Kidney (tissue), 14 donors: ENCODE results near the gene EPHB3. TPM values are rescaled to one million over a fixed set of nuclear protein-coding genes. Genes with fewer than 3 reads are reported as not detected.

ENCODE experiments used
- DNase-seq, 5 donors: peaks; one replicate each; pipeline ENCODE4 v3.0.0-alpha.2; 2013 to 2020
- FAIRE-seq: peaks from 2 replicates; lab custom pipeline; 2012; peaks lifted over from hg19 to GRCh38; lab: Jason Lieb, UNC
- H3K27ac ChIP-seq, 2 donors: one replicate each; pipeline ENCODE4 v1.7.0; 2013; ENCODE audit warnings: low read depth in 2 of 2, low read length in 2 of 2, inconsistent platforms in 1 of 2
- H3K27me3 ChIP-seq: one replicate; pipeline ENCODE4 v1.7.1; 2013; ENCODE audit warnings: low read length, inconsistent platforms; ENCODE audit not compliant: control insufficient read depth, insufficient read depth
- H3K36me3 ChIP-seq, 3 donors: one replicate each; pipeline versions ENCODE4 v1.7.0 to v1.7.1; 2013; ENCODE audit warnings: low read length in 3 of 3, control low read depth in 1 of 3, inconsistent platforms in 1 of 3; ENCODE audit not compliant: insufficient read depth in 3 of 3, control insufficient read depth in 2 of 3
- H3K4me1 ChIP-seq, 3 donors: one replicate each; pipeline versions ENCODE4 v1.7.0 to v1.7.1; 2013; ENCODE audit warnings: low read length in 3 of 3, inconsistent platforms in 1 of 3, low read depth in 1 of 3; ENCODE audit not compliant: control insufficient read depth in 2 of 3, insufficient read depth in 2 of 3
- H3K4me3 ChIP-seq, 3 donors: one replicate each; pipeline versions ENCODE4 v1.7.0 to v1.8.1; 2013; ENCODE audit warnings: low read length in 3 of 3, control low read depth in 1 of 3, inconsistent platforms in 1 of 3
- H3K9ac ChIP-seq, 3 donors: one replicate each; pipeline versions ENCODE4 v1.7.0 to v1.7.1; 2013; ENCODE audit warnings: low read length in 3 of 3, control low read depth in 1 of 3, inconsistent platforms in 1 of 3
- H3K9me3 ChIP-seq, 3 donors: one replicate each; pipeline versions ENCODE4 v1.7.0 to v1.7.1; 2013; ENCODE audit warnings: low read length in 3 of 3, control low read depth in 1 of 3, inconsistent platforms in 1 of 3; ENCODE audit not compliant: control insufficient read depth in 2 of 3, insufficient read depth in 1 of 3
- intact Hi-C: fragments of 100-400 bp; cut with DNase I; formaldehyde crosslinking; loops from one replicate; pipeline ENCODE4 v1.11.1; 2022
- polyA plus RNA-seq: library from polyadenylated mRNA; stranded (reverse); fragments of 350-450 nt; fragmentation: Illumina TruSeq; extraction: RNeasy Lipid Tissue Mini Kit (QIAGEN cat#74804); gene quantifications from one replicate; pipeline ENCODE4 v1.2.3, GENCODE V29; 2014; ENCODE audit warnings: low read depth, low replicate concordance; ENCODE audit not compliant: insufficient read depth
- total RNA-seq: library from RNA; stranded (reverse); fragmentation: NEBNext Ultra II Directional; extraction: Animal tissue kit (Norgen Biotek cat#: 25700); gene quantifications from one replicate; pipeline ENCODE4 v1.2.1, GENCODE V29; 2021
- TF ChIP-seq, protein P1 (sequence below): IDR thresholded peaks from 3 replicates; pipeline ENCODE4 v1.5.1; 2012; ENCODE audit warnings: mild to moderate bottlenecking, moderate library complexity, borderline replicate concordance; ENCODE audit not compliant: insufficient read depth; ENCODE audit errors: extremely low read depth
- donor health status: control.
- donor health status: control.
- donor health status: control.
- donor health status: control.
- donor health status: control.
- donor health status: DM: yes; HTN: yes; CAD: no.
- donor health status: Normal renal cell carcinoma (clear cell type).

EPHB3 gene
- total and polyA plus RNA-seq, 2 donors from 2014 or later: 1.4 to 3.8 TPM

GRCh38 chr3:184554461-184554860 is 7.1 kb upstream of the EPHB3 start:
- Histone ChIP-seq H3K27ac (no peak overlapping the region), H3K36me3 (no peaks in the 10 kb centered on the region), H3K4me1 (no peaks in the 10 kb centered on the region), H3K27me3 (no peaks in the 10 kb centered on the region), H3K4me3 (no peak overlapping the region), H3K9ac (no peak overlapping the region), H3K9me3 (no peaks in the 10 kb centered on the region)
- TF ChIP-seq, protein P1, sequence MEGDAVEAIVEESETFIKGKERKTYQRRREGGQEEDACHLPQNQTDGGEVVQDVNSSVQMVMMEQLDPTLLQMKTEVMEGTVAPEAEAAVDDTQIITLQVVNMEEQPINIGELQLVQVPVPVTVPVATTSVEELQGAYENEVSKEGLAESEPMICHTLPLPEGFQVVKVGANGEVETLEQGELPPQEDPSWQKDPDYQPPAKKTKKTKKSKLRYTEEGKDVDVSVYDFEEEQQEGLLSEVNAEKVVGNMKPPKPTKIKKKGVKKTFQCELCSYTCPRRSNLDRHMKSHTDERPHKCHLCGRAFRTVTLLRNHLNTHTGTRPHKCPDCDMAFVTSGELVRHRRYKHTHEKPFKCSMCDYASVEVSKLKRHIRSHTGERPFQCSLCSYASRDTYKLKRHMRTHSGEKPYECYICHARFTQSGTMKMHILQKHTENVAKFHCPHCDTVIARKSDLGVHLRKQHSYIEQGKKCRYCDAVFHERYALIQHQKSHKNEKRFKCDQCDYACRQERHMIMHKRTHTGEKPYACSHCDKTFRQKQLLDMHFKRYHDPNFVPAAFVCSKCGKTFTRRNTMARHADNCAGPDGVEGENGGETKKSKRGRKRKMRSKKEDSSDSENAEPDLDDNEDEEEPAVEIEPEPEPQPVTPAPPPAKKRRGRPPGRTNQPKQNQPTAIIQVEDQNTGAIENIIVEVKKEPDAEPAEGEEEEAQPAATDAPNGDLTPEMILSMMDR: no peak
- intact Hi-C loops: no loop called here
- DNase-seq (no peak), FAIRE-seq (no peak)

DNA sequence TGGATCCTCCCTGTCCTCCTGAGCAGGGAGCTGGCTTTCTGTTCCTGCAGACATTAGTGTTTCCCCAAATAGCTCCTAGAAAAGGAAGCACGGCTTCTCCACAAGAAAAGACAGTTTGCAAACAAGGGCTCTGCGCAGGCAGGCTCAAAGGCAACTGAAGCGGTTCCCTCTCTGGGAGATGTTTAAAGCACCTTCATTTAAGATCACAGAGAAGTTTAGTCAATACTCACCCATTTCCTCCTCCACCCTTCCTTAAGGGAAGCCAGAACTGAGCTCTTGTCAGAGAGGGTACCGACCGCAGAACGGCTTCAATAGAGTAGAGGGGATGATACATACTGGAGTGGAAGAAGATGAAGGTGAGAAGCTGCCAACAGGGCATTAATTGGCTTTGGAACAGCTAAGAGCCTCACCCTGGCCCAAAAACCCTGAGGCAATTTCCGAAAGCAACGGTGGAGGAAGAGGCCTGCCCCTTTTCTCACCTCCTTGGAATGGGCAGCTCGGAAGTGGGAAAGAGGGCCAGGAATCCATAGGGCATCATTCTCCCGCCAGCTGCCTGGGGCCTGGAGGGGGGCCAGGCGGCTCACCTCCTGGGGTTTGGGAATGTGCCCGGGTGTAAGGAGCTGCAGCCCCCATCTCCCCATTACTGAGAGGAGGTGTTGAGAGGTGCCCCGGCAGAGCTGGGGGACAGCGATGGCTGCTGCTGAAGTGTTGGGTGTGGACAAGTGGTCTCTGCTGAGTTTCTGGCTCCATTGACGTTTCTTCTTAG is 4.8 kb upstream of the EPHB3 start:
- intact Hi-C loops: no loop called here
- DNase-seq (peak in 1 of 5 donors; percentile 27), FAIRE-seq (no peak)
- Histone ChIP-seq H3K27ac (no peak overlapping the region), H3K9ac (no peak overlapping the region), H3K4me1 (peaks cover 0 to 10% (median 9%) of the 10 kb centered on the region in 3 donors), H3K9me3 (no peaks in the 10 kb centered on the region), H3K4me3 (no peak overlapping the region), H3K27me3 (no peaks in the 10 kb centered on the region), H3K36me3 (no peaks in the 10 kb centered on the region)
- TF ChIP-seq, protein P1: no peak

GRCh38 chr3:184557348-184557950 is 4.1 kb upstream of the EPHB3 start:
- FAIRE-seq: no peak
- no peaks in the 10 kb centered on the region for H3K36me3 ChIP-seq
- no peak for DNase-seq
- H3K9me3 ChIP-seq: no peaks in the 10 kb centered on the region
- intact Hi-C loops: no loop called here
- no peak overlapping the region for H3K27ac ChIP-seq
- H3K4me1 ChIP-seq: peaks cover 0 to 10% (median 9%) of the 10 kb centered on the region in 3 donors
- TF ChIP-seq, protein P1: no peak
- H3K4me3 ChIP-seq: no peak overlapping the region
- no peak overlapping the region for H3K9ac ChIP-seq
- H3K27me3 ChIP-seq: no peaks in the 10 kb centered on the region
